Measurements from ENCODE around the gene PSMB10.
"Not testable (repeated sequence)": the region's sequence is repeated elsewhere in the genome, so short reads cannot be mapped to it uniquely, and the experiment has no call there.

The PSMB10 gene

GRCh38 chr16:67975321-67976105, 38.9 kb upstream of the PSMB10 start:
- Histone ChIP-seq H3K27ac (ENCODE audit: low read depth, low read length) (no peak overlapping the region), H3K9ac (ENCODE audit: low read length) (no peak overlapping the region), H3K4me3 (ENCODE audit: insufficient read depth, low read length, poor library complexity, severe bottlenecking) (no peak overlapping the region), H3K27me3 (ENCODE audit: low read length) (no peaks in the 10 kb centered on the region), H3K36me3 (ENCODE audit: low read length) (no peaks in the 10 kb centered on the region), H4K20me1 (ENCODE audit: low read depth, low read length) (no peaks in the 10 kb centered on the region), H3K79me2 (ENCODE audit: insufficient read depth, low read length) (no peaks in the 10 kb centered on the region), H3K9me2 (replicated peaks; ENCODE audit: insufficient read depth, low read length) (no peaks in the 10 kb centered on the region), H3F3A (ENCODE audit: insufficient read depth) (no peaks in the 10 kb centered on the region), H3K4me2 (ENCODE audit: low read depth, low read length, poor library complexity, severe bottlenecking) (no peak overlapping the region), H3K9me3 (ENCODE audit: insufficient read depth, low read length) (no peaks in the 10 kb centered on the region), H2AFZ (ENCODE audit: low read depth, low read length, severe bottlenecking) (no peak overlapping the region)
- TF ChIP-seq EZH2phosphoT487 (conservative IDR thresholded peaks at IDR 0.05; ENCODE audit: low read length) (no peak), CTCF (IDR thresholded peaks at IDR 0.05; ENCODE audit: insufficient read depth, low read length, poor library complexity, severe bottlenecking) (no peak)

GRCh38 chr16:67972285-67972684, 35.6 kb upstream of the PSMB10 start:
- H3F3A ChIP-seq (ENCODE audit: insufficient read depth); H3K79me2 ChIP-seq (ENCODE audit: insufficient read depth, low read length); H3K36me3 ChIP-seq (ENCODE audit: low read length); H3K4me2 ChIP-seq (ENCODE audit: low read depth, low read length, poor library complexity, severe bottlenecking); H3K27me3 ChIP-seq (ENCODE audit: low read length); H3K27ac ChIP-seq (ENCODE audit: low read depth, low read length); H3K9me3 ChIP-seq (ENCODE audit: insufficient read depth, low read length); H2AFZ ChIP-seq (ENCODE audit: low read depth, low read length, severe bottlenecking); H3K4me3 ChIP-seq (ENCODE audit: insufficient read depth, low read length, poor library complexity, severe bottlenecking); H4K20me1 ChIP-seq (ENCODE audit: low read depth, low read length); H3K9ac ChIP-seq (ENCODE audit: low read length); H3K9me2 ChIP-seq (replicated peaks; ENCODE audit: insufficient read depth, low read length): not testable (repeated sequence)

- Histone ChIP-seq H3K9me2 (replicated peaks; ENCODE audit: insufficient read depth, low read length) (no peaks in the 10 kb centered on the region), H3K4me3 (ENCODE audit: insufficient read depth, low read length, poor library complexity, severe bottlenecking) (no peak overlapping the region), H2AFZ (ENCODE audit: low read depth, low read length, severe bottlenecking) (no peak overlapping the region), H3F3A (ENCODE audit: insufficient read depth) (no peaks in the 10 kb centered on the region), H3K9me3 (ENCODE audit: insufficient read depth, low read length) (no peaks in the 10 kb centered on the region), H3K27me3 (ENCODE audit: low read length) (no peaks in the 10 kb centered on the region), H4K20me1 (ENCODE audit: low read depth, low read length) (no peaks in the 10 kb centered on the region), H3K79me2 (ENCODE audit: insufficient read depth, low read length) (no peaks in the 10 kb centered on the region), H3K9ac (ENCODE audit: low read length) (no peak overlapping the region), H3K4me2 (ENCODE audit: low read depth, low read length, poor library complexity, severe bottlenecking) (no peak overlapping the region), H3K27ac (ENCODE audit: low read depth, low read length) (no peak overlapping the region), H3K36me3 (ENCODE audit: low read length) (no peaks in the 10 kb centered on the region)
- TF ChIP-seq CTCF (IDR thresholded peaks at IDR 0.05; ENCODE audit: insufficient read depth, low read length, poor library complexity, severe bottlenecking) (no peak), EZH2phosphoT487 (conservative IDR thresholded peaks at IDR 0.05; ENCODE audit: low read length) (no peak)
These were observed 34.5 kb upstream of the PSMB10 start for GRCh38 chr16:67971111-67971510.

GRCh38 chr16:67969254-67970039, 32.8 kb upstream of the PSMB10 start:
- H3K9me2 ChIP-seq (replicated peaks; ENCODE audit: insufficient read depth, low read length) = no peaks in the 10 kb centered on the region
- H3K9me3 ChIP-seq (ENCODE audit: insufficient read depth, low read length) = no peaks in the 10 kb centered on the region
- peak overlapping the region; percentile 69 for H3K9ac ChIP-seq (ENCODE audit: low read length)
- H3K4me2 ChIP-seq (ENCODE audit: low read depth, low read length, poor library complexity, severe bottlenecking) = peak overlapping the region; percentile 76
- no peaks in the 10 kb centered on the region for H3K79me2 ChIP-seq (ENCODE audit: insufficient read depth, low read length)
- no peak overlapping the region for H3K27ac ChIP-seq (ENCODE audit: low read depth, low read length)
- no peaks in the 10 kb centered on the region for H3K36me3 ChIP-seq (ENCODE audit: low read length)
- TF ChIP-seq EZH2phosphoT487 (conservative IDR thresholded peaks at IDR 0.05; ENCODE audit: low read length) (no peak), CTCF (IDR thresholded peaks at IDR 0.05; ENCODE audit: insufficient read depth, low read length, poor library complexity, severe bottlenecking) (no peak)
- peak overlapping the region; percentile 61 for H3K4me3 ChIP-seq (ENCODE audit: insufficient read depth, low read length, poor library complexity, severe bottlenecking)
- no peaks in the 10 kb centered on the region for H4K20me1 ChIP-seq (ENCODE audit: low read depth, low read length)
- peak overlapping the region; percentile 91 for H2AFZ ChIP-seq (ENCODE audit: low read depth, low read length, severe bottlenecking)
- H3K27me3 ChIP-seq (ENCODE audit: low read length) = no peaks in the 10 kb centered on the region
- no peaks in the 10 kb centered on the region for H3F3A ChIP-seq (ENCODE audit: insufficient read depth)

All from SU-DHL-6 (cell line).